ENCODE results near the gene HAP1. TPM values are rescaled to one million over a fixed set of nuclear protein-coding genes. Genes with fewer than 3 reads are reported as not detected.

The HAP1 gene
- total and polyA plus RNA-seq, 3 donors from 2014 or later: 1.9 to 5.3 (median 2.9) TPM

GRCh38 chr17:41718287-41718645 is 16.2 kb downstream of the HAP1 start:
- no peak for DNase-seq
- Histone ChIP-seq H3K27ac (no peak overlapping the region), H3K27me3 (no peaks in the 10 kb centered on the region), H3K4me1 (no peaks in the 10 kb centered on the region), H3K4me3 (no peak overlapping the region), H3K9me3 (no peaks in the 10 kb centered on the region), H3K36me3 (ENCODE audit: low read depth, missing control alignments) (no peaks in the 10 kb centered on the region)
- no peak for TF ChIP-seq POLR2A (IDR thresholded peaks at IDR 0.05)
- TF ChIP-seq, protein P1, sequence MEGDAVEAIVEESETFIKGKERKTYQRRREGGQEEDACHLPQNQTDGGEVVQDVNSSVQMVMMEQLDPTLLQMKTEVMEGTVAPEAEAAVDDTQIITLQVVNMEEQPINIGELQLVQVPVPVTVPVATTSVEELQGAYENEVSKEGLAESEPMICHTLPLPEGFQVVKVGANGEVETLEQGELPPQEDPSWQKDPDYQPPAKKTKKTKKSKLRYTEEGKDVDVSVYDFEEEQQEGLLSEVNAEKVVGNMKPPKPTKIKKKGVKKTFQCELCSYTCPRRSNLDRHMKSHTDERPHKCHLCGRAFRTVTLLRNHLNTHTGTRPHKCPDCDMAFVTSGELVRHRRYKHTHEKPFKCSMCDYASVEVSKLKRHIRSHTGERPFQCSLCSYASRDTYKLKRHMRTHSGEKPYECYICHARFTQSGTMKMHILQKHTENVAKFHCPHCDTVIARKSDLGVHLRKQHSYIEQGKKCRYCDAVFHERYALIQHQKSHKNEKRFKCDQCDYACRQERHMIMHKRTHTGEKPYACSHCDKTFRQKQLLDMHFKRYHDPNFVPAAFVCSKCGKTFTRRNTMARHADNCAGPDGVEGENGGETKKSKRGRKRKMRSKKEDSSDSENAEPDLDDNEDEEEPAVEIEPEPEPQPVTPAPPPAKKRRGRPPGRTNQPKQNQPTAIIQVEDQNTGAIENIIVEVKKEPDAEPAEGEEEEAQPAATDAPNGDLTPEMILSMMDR (IDR thresholded peaks at IDR 0.05): no peak
- intact Hi-C loops (cut with DNase I; ENCODE audit: low total_unique reads): no loop called here
- 42 to 59% methylated on average over 4 to 5 of the region's 5 CpGs for WGBS, 2 donors

DNA sequence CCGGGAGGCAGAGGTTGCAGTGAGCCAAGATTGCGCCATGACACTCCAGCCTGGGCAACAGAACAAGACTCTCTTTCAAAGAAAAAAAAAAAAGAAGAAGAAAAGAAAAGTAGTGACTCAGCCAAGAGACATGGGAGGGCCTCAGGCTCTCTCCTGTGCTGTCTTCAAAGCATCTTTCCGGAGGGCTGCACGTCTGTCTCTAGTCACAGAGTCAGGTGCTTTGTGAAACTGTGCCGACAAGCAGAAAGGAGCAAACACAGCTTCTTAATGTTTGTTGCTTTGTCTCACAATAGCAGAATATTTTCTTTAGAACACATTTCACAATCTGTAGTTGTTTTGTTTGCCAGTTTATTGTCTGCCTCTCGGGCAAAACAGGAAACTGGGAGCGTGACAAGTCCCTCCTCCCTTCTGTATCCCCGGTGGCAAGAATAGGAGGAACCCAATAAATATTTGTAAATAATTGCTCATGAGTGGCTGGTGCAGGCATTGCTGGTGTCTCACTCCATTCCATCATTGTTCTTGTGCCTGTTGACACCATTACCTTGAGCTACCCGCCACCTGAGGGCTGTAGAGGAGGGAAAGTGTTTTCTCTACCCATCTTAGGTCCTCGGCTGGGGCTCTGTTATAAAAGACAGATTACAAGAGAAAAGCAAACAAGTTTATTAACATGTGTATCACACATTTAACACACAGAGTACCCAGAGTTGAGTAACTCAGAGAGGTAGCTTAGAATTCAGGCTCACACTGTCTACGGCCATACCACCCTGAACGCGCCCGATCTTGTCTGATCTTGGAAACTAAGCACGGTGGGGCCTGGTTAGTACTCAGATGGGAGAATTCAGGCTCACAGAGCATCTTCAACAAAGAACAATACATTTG is 16.8 kb downstream of the HAP1 start:
- Histone ChIP-seq H3K27ac (no peak overlapping the region), H3K36me3 (ENCODE audit: low read depth, missing control alignments) (no peaks in the 10 kb centered on the region), H3K27me3 (no peaks in the 10 kb centered on the region), H3K4me3 (no peak overlapping the region), H3K9me3 (no peaks in the 10 kb centered on the region), H3K4me1 (no peaks in the 10 kb centered on the region)
- DNase-seq: no peak
- intact Hi-C loops (cut with DNase I; ENCODE audit: low total_unique reads): no loop called here
- TF ChIP-seq, protein P1 (IDR thresholded peaks at IDR 0.05): no peak
- TF ChIP-seq POLR2A (IDR thresholded peaks at IDR 0.05): no peak
- 75 to 79% methylated on average over 15 of the region's 15 CpGs for WGBS, 2 donors

DNA sequence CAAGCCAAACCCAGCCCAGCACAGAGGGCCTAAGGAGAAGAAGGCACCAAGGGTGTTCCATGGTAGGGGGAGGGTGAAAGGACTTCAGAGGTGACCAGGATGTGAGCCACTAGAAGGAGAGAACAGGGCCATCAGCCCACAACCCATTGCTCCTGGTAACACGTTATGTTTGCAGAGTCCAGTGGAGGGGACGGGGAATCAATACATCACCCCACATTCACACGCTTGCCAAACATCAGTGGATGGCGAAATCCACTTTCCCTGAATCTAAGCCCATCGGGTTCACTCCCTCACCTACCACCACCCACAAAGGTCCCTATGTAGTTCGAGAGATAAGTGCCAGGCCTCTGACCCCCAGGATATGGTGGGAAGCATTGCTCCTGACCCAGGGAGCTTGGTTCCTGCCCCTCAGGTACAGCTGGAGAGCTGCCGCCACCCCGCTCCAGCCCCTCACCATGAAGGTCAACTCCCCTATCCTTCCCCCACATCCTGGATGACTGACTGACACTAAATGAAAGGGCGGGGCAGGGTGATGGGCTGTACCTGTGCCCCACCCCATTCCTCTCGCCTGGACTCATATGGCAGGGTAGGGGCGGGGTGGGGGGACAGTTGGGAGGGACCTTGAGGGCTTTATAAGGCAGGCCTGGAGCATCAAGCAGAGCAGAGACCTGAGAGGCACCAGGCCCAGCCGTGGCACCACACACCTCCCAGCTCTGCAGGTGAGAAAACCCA is 22.6 kb downstream of the HAP1 start, which contains the start of gene GAST:
TSS of gene GAST (plus strand) at position 663 of the 732 bp plus-strand sequence. CDS start 3,106 bp downstream, outside the sequence.
- Histone ChIP-seq H3K4me3 (no peak within 1 kb of the TSS), H3K36me3 (ENCODE audit: low read depth, missing control alignments) (no peaks in the 10 kb centered on the region), H3K4me1 (no peaks in the 10 kb centered on the region), H3K27me3 (no peaks in the 10 kb centered on the region), H3K27ac (no peak within 1 kb of the TSS), H3K9me3 (no peaks in the 10 kb centered on the region)
- TF ChIP-seq, protein P1 (IDR thresholded peaks at IDR 0.05): no peak
- no peak for TF ChIP-seq POLR2A (IDR thresholded peaks at IDR 0.05)
- no peak for DNase-seq
- WGBS, 2 donors: 88 to 95% methylated on average over 12 of the region's 12 CpGs
- intact Hi-C loops (cut with DNase I; ENCODE audit: low total_unique reads): no loop called here

- Histone ChIP-seq H3K4me1 (peaks cover 6% of the 10 kb centered on the region), H3K4me3 (no peak overlapping the region), H3K36me3 (ENCODE audit: low read depth, missing control alignments) (no peaks in the 10 kb centered on the region), H3K27me3 (no peaks in the 10 kb centered on the region), H3K27ac (no peak overlapping the region), H3K9me3 (no peaks in the 10 kb centered on the region)
- 74 to 76% methylated on average over 8 of the region's 8 CpGs for WGBS, 2 donors
- DNase-seq: no peak
- TF ChIP-seq POLR2A (IDR thresholded peaks at IDR 0.05): no peak
- TF ChIP-seq, protein P1 (IDR thresholded peaks at IDR 0.05): no peak
- intact Hi-C loops (cut with DNase I; ENCODE audit: low total_unique reads): no loop called here
These were observed 23.9 kb downstream of the HAP1 start for GRCh38 chr17:41710472-41711090.
